Effector CD8-positive, alpha-beta T cell (primary cell): Measurements from ENCODE around the gene PIK3CD.

Source experiments
- DNase-seq: peaks from one replicate; lab custom pipeline; 2025; lab: John Stamatoyannopoulos, UW

The PIK3CD gene

GRCh38 chr1:9768983-9769382 lies 117.5 kb downstream of the PIK3CD start:
- no peak for DNase-seq

- DNase-seq, result no peak
Observed at GRCh38 chr1:9770298-9770697, 118.8 kb downstream of the PIK3CD start.

GRCh38 chr1:9774712-9775679 lies 123.5 kb downstream of the PIK3CD start:
- DNase-seq, result no peak

GRCh38 chr1:9776685-9777084 lies 125.2 kb downstream of the PIK3CD start:
- DNase-seq, result no peak
